ENCODE data around the gene CDHR5.

DNA sequence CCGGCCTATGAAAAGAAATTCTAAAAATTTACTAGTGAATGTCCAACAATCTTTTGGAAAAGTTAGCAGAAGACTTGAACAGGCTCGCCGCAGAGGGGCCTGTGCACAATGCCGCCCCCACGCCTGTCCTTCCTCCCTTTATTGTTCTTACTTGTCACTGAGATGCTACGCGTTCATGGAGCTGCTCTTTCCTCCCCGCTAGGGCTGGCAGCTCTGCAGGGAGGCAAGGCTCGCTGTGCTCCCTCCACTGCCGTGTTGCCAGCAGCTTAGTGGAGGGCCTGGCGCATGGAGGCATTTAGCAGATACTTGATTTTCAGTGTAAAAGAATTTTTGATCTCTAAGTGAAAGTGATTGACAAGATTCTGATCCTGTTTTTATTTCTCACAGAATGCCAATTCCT, 33.8 kb downstream of the CDHR5 start:
- TF ChIP-seq POLR2A (IDR thresholded peaks at IDR 0.05), result no peak
- TF ChIP-seq, protein P1, sequence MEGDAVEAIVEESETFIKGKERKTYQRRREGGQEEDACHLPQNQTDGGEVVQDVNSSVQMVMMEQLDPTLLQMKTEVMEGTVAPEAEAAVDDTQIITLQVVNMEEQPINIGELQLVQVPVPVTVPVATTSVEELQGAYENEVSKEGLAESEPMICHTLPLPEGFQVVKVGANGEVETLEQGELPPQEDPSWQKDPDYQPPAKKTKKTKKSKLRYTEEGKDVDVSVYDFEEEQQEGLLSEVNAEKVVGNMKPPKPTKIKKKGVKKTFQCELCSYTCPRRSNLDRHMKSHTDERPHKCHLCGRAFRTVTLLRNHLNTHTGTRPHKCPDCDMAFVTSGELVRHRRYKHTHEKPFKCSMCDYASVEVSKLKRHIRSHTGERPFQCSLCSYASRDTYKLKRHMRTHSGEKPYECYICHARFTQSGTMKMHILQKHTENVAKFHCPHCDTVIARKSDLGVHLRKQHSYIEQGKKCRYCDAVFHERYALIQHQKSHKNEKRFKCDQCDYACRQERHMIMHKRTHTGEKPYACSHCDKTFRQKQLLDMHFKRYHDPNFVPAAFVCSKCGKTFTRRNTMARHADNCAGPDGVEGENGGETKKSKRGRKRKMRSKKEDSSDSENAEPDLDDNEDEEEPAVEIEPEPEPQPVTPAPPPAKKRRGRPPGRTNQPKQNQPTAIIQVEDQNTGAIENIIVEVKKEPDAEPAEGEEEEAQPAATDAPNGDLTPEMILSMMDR (IDR thresholded peaks at IDR 0.05), result no peak
